Measurements from ENCODE around the gene C6orf15.
A peak's percentile ranks its signal among the peaks of the same experiment; 100 is the strongest.

C6orf15 gene

GRCh38 chr6:31118178-31118577, 5.8 kb upstream of the C6orf15 start:
- Histone ChIP-seq H3K4me2 (ENCODE audit: insufficient read depth, low read length, poor library complexity, severe bottlenecking) (no peak overlapping the region), H3K9me3 (replicated peaks in 1 of 2; ENCODE audit: control insufficient read depth in 2 of 2, insufficient read depth in 1 of 2, low read depth in 1 of 2, low read length in 2 of 2) (no peaks in the 10 kb centered on the region), H3K4me3 (ENCODE audit: low read length in 2 of 2) (no peak overlapping the region), H3K23ac (ENCODE audit: low read depth, low read length, poor library complexity) (no peak overlapping the region), H2AK5ac (ENCODE audit: low read depth, low read length) (no peak overlapping the region), H3K27ac (replicated peaks; ENCODE audit: low read length) (no peak overlapping the region), H2BK5ac (ENCODE audit: low read length) (no peak overlapping the region), H2AFZ (ENCODE audit: low read length) (no peak overlapping the region), H3K18ac (ENCODE audit: low read length) (no peak overlapping the region), H2BK12ac (ENCODE audit: low read length) (no peak overlapping the region), H4K91ac (ENCODE audit: low read depth, low read length, poor library complexity) (no peak overlapping the region), H3K9ac (ENCODE audit: low read depth, low read length, poor library complexity) (no peak overlapping the region), H4K8ac (ENCODE audit: low read depth, low read length) (no peak overlapping the region), H3K27me3 (ENCODE audit: control insufficient read depth in 3 of 3, insufficient read depth in 3 of 3, low read depth in 1 of 3, low read length in 3 of 3) (peaks cover 0 to 31% (median 0%) of the 10 kb centered on the region in 3 experiments), H3K36me3 (replicated peaks in 1 of 2; ENCODE audit: control insufficient read depth in 2 of 2, insufficient read depth in 2 of 2, low read length in 2 of 2) (no peaks in the 10 kb centered on the region), H2BK15ac (ENCODE audit: low read length) (no peak overlapping the region), H3K4ac (ENCODE audit: low read length) (no peak overlapping the region), H2BK120ac (ENCODE audit: low read depth, low read length) (no peak overlapping the region), H3K14ac (ENCODE audit: low read length) (no peak overlapping the region), H3K79me1 (ENCODE audit: low read depth, low read length) (no peaks in the 10 kb centered on the region), H3K4me1 (ENCODE audit: control insufficient read depth in 2 of 2, insufficient read depth in 1 of 2, low read depth in 1 of 2, low read length in 2 of 2) (peaks cover 0 to 6% of the 10 kb centered on the region in 2 donors)
- no CpG with 5 or more reads among the region's 7 CpGs for WGBS, 2 donors (ENCODE audit: extremely low coverage in 2 of 2, insufficient read length in 2 of 2, insufficient replicate concordance in 1 of 2)
- no peak for DNase-seq (ENCODE audit: low spot score)

- H3K27ac ChIP-seq (replicated peaks; ENCODE audit: low read length): no peak overlapping the region
- no peak overlapping the region for H2AK5ac ChIP-seq (ENCODE audit: low read depth, low read length)
- H3K14ac ChIP-seq (ENCODE audit: low read length): no peak overlapping the region
- DNase-seq (ENCODE audit: low spot score): no peak
- H2BK15ac ChIP-seq (ENCODE audit: low read length): no peak overlapping the region
- H3K4me3 ChIP-seq (ENCODE audit: low read length in 2 of 2): no peak overlapping the region
- no peak overlapping the region for H2BK12ac ChIP-seq (ENCODE audit: low read length)
- H3K23ac ChIP-seq (ENCODE audit: low read depth, low read length, poor library complexity): no peak overlapping the region
- no peak overlapping the region for H2BK5ac ChIP-seq (ENCODE audit: low read length)
- H3K27me3 ChIP-seq (ENCODE audit: control insufficient read depth in 3 of 3, insufficient read depth in 3 of 3, low read depth in 1 of 3, low read length in 3 of 3): peaks cover 0 to 38% (median 0%) of the 10 kb centered on the region in 3 experiments
- peak overlapping the region; percentile 15 for H3K18ac ChIP-seq (ENCODE audit: low read length)
- H3K4me1 ChIP-seq (ENCODE audit: control insufficient read depth in 2 of 2, insufficient read depth in 1 of 2, low read depth in 1 of 2, low read length in 2 of 2): peaks cover 0 to 9% of the 10 kb centered on the region in 2 donors
- no peaks in the 10 kb centered on the region for H3K36me3 ChIP-seq (replicated peaks in 1 of 2; ENCODE audit: control insufficient read depth in 2 of 2, insufficient read depth in 2 of 2, low read length in 2 of 2)
- H3K9ac ChIP-seq (ENCODE audit: low read depth, low read length, poor library complexity): no peak overlapping the region
- H3K79me1 ChIP-seq (ENCODE audit: low read depth, low read length): no peaks in the 10 kb centered on the region
- H3K4me2 ChIP-seq (ENCODE audit: insufficient read depth, low read length, poor library complexity, severe bottlenecking): no peak overlapping the region
- no peak overlapping the region for H3K4ac ChIP-seq (ENCODE audit: low read length)
- H3K9me3 ChIP-seq (replicated peaks in 1 of 2; ENCODE audit: control insufficient read depth in 2 of 2, insufficient read depth in 1 of 2, low read depth in 1 of 2, low read length in 2 of 2): no peaks in the 10 kb centered on the region
- H4K8ac ChIP-seq (ENCODE audit: low read depth, low read length): no peak overlapping the region
- WGBS, 2 donors (ENCODE audit: extremely low coverage in 2 of 2, insufficient read length in 2 of 2, insufficient replicate concordance in 1 of 2): no CpG with 5 or more reads among the region's 19 CpGs
- H2BK120ac ChIP-seq (ENCODE audit: low read depth, low read length): no peak overlapping the region
- H2AFZ ChIP-seq (ENCODE audit: low read length): no peak overlapping the region
- no peak overlapping the region for H4K91ac ChIP-seq (ENCODE audit: low read depth, low read length, poor library complexity)
Observed at GRCh38 chr6:31116661-31117385, 4.4 kb upstream of the C6orf15 start.

GRCh38 chr6:31115941-31116560, 3.7 kb upstream of the C6orf15 start:
- no peaks in the 10 kb centered on the region for H3K36me3 ChIP-seq (replicated peaks in 1 of 2; ENCODE audit: control insufficient read depth in 2 of 2, insufficient read depth in 2 of 2, low read length in 2 of 2)
- no peak overlapping the region for H4K91ac ChIP-seq (ENCODE audit: low read depth, low read length, poor library complexity)
- no peak overlapping the region for H2BK120ac ChIP-seq (ENCODE audit: low read depth, low read length)
- H3K27me3 ChIP-seq (ENCODE audit: control insufficient read depth in 3 of 3, insufficient read depth in 3 of 3, low read depth in 1 of 3, low read length in 3 of 3): peaks cover 0 to 44% (median 0%) of the 10 kb centered on the region in 3 experiments
- H2AFZ ChIP-seq (ENCODE audit: low read length): no peak overlapping the region
- H2AK5ac ChIP-seq (ENCODE audit: low read depth, low read length): no peak overlapping the region
- H3K9me3 ChIP-seq (replicated peaks in 1 of 2; ENCODE audit: control insufficient read depth in 2 of 2, insufficient read depth in 1 of 2, low read depth in 1 of 2, low read length in 2 of 2): no peaks in the 10 kb centered on the region
- WGBS, 2 donors (ENCODE audit: extremely low coverage in 2 of 2, insufficient read length in 2 of 2, insufficient replicate concordance in 1 of 2): no CpG with 5 or more reads among the region's 12 CpGs
- peaks cover 0 to 10% of the 10 kb centered on the region in 2 donors for H3K4me1 ChIP-seq (ENCODE audit: control insufficient read depth in 2 of 2, insufficient read depth in 1 of 2, low read depth in 1 of 2, low read length in 2 of 2)
- H4K8ac ChIP-seq (ENCODE audit: low read depth, low read length): no peak overlapping the region
- H3K9ac ChIP-seq (ENCODE audit: low read depth, low read length, poor library complexity): no peak overlapping the region
- no peak overlapping the region for H3K4ac ChIP-seq (ENCODE audit: low read length)
- no peak overlapping the region for H2BK12ac ChIP-seq (ENCODE audit: low read length)
- peak overlapping the region; percentile 27 for H3K23ac ChIP-seq (ENCODE audit: low read depth, low read length, poor library complexity)
- peak overlapping the region; percentile 11 for H3K18ac ChIP-seq (ENCODE audit: low read length)
- no peak overlapping the region for H3K27ac ChIP-seq (replicated peaks; ENCODE audit: low read length)
- no peak overlapping the region for H2BK15ac ChIP-seq (ENCODE audit: low read length)
- H3K4me2 ChIP-seq (ENCODE audit: insufficient read depth, low read length, poor library complexity, severe bottlenecking): no peak overlapping the region
- H2BK5ac ChIP-seq (ENCODE audit: low read length): no peak overlapping the region
- no peak for DNase-seq (ENCODE audit: low spot score)
- H3K14ac ChIP-seq (ENCODE audit: low read length): no peak overlapping the region
- no peaks in the 10 kb centered on the region for H3K79me1 ChIP-seq (ENCODE audit: low read depth, low read length)
- no peak overlapping the region for H3K4me3 ChIP-seq (ENCODE audit: low read length in 2 of 2)

Measured in neuronal stem cell (in vitro differentiated cells).